Measurements from ENCODE around the gene DSCAML1.

Gene DSCAML1

GRCh38 chr11:117453886-117454563, 343.0 kb downstream of the DSCAML1 start:
- H3K9ac ChIP-seq (ENCODE audit: low read length) = no peak overlapping the region
- no peak overlapping the region for H3K23ac ChIP-seq (ENCODE audit: low read length)
- WGBS (ENCODE audit: extremely low coverage, insufficient coverage, insufficient read length) = no CpG with 5 or more reads among the region's 6 CpGs
- H3K27ac ChIP-seq (ENCODE audit: low read depth, low read length) = no peak overlapping the region
- H3K14ac ChIP-seq (ENCODE audit: low read length) = no peak overlapping the region
- H4K91ac ChIP-seq (ENCODE audit: low read depth, low read length) = no peak overlapping the region
- H4K12ac ChIP-seq (ENCODE audit: low read depth, low read length) = no peak overlapping the region
- no peaks in the 10 kb centered on the region for H3K36me3 ChIP-seq (ENCODE audit: control insufficient read depth in 1 of 2, insufficient read depth in 2 of 2, low read length in 2 of 2)
- peaks cover 4% of the 10 kb centered on the region for H3K9me3 ChIP-seq (ENCODE audit: insufficient read depth, low read depth, low read length)
- no peaks in the 10 kb centered on the region for H3K4me1 ChIP-seq (ENCODE audit: control insufficient read depth in 1 of 2, insufficient read depth in 2 of 2, low read length in 2 of 2)
- DNase-seq = no peak
- no peaks in the 10 kb centered on the region for H3K79me1 ChIP-seq (ENCODE audit: low read length)
- no peak overlapping the region for H2AK5ac ChIP-seq (ENCODE audit: low read length)
- H3K27me3 ChIP-seq (ENCODE audit: insufficient read depth, low read length) = no peaks in the 10 kb centered on the region
- no peak overlapping the region for H2BK120ac ChIP-seq (ENCODE audit: insufficient read depth, low read length, poor library complexity)
- no peak overlapping the region for H3K18ac ChIP-seq (ENCODE audit: low read length)
- H3K4me3 ChIP-seq (ENCODE audit: low read depth, low read length) = no peak overlapping the region
- no peak overlapping the region for H2BK5ac ChIP-seq (ENCODE audit: low read depth, low read length, poor library complexity)
- no peak overlapping the region for H3K4me2 ChIP-seq (ENCODE audit: low read length)
- H3K79me2 ChIP-seq (ENCODE audit: control insufficient read depth, insufficient read depth, low read length, poor library complexity) = no peaks in the 10 kb centered on the region
- no peak overlapping the region for H2AFZ ChIP-seq (ENCODE audit: insufficient read depth, low read length, poor library complexity)
- no peak overlapping the region for H2BK12ac ChIP-seq (ENCODE audit: low read length)
- no peak overlapping the region for H3K4ac ChIP-seq (ENCODE audit: low read depth, low read length)
- no peak overlapping the region for H4K8ac ChIP-seq (ENCODE audit: low read depth, low read length)

- H3K9me3 ChIP-seq (ENCODE audit: insufficient read depth, low read depth, low read length) = peaks cover 6% of the 10 kb centered on the region
- H3K4me2 ChIP-seq (ENCODE audit: low read length) = no peak overlapping the region
- H3K4me3 ChIP-seq (ENCODE audit: low read depth, low read length) = no peak overlapping the region
- no peak overlapping the region for H3K9ac ChIP-seq (ENCODE audit: low read length)
- no peak overlapping the region for H2BK5ac ChIP-seq (ENCODE audit: low read depth, low read length, poor library complexity)
- no peak overlapping the region for H2AK5ac ChIP-seq (ENCODE audit: low read length)
- no peak overlapping the region for H3K14ac ChIP-seq (ENCODE audit: low read length)
- no peak overlapping the region for H2BK120ac ChIP-seq (ENCODE audit: insufficient read depth, low read length, poor library complexity)
- no peaks in the 10 kb centered on the region for H3K79me2 ChIP-seq (ENCODE audit: control insufficient read depth, insufficient read depth, low read length, poor library complexity)
- no peak overlapping the region for H3K27ac ChIP-seq (ENCODE audit: low read depth, low read length)
- H3K27me3 ChIP-seq (ENCODE audit: insufficient read depth, low read length) = no peaks in the 10 kb centered on the region
- H2BK12ac ChIP-seq (ENCODE audit: low read length) = no peak overlapping the region
- H3K23ac ChIP-seq (ENCODE audit: low read length) = no peak overlapping the region
- no peak overlapping the region for H3K4ac ChIP-seq (ENCODE audit: low read depth, low read length)
- no peak overlapping the region for H4K12ac ChIP-seq (ENCODE audit: low read depth, low read length)
- WGBS (ENCODE audit: extremely low coverage, insufficient coverage, insufficient read length) = no CpG with 5 or more reads among the region's 9 CpGs
- H3K36me3 ChIP-seq (ENCODE audit: control insufficient read depth in 1 of 2, insufficient read depth in 2 of 2, low read length in 2 of 2) = no peaks in the 10 kb centered on the region
- no peak overlapping the region for H4K8ac ChIP-seq (ENCODE audit: low read depth, low read length)
- no peaks in the 10 kb centered on the region for H3K4me1 ChIP-seq (ENCODE audit: control insufficient read depth in 1 of 2, insufficient read depth in 2 of 2, low read length in 2 of 2)
- H3K18ac ChIP-seq (ENCODE audit: low read length) = no peak overlapping the region
- no peak overlapping the region for H2AFZ ChIP-seq (ENCODE audit: insufficient read depth, low read length, poor library complexity)
- no peak for DNase-seq
- H4K91ac ChIP-seq (ENCODE audit: low read depth, low read length) = no peak overlapping the region
- no peaks in the 10 kb centered on the region for H3K79me1 ChIP-seq (ENCODE audit: low read length)
These were observed 347.8 kb downstream of the DSCAML1 start for GRCh38 chr11:117449111-117449693.

GRCh38 chr11:117444711-117445658, 352.0 kb downstream of the DSCAML1 start:
- Histone ChIP-seq H3K36me3 (ENCODE audit: control insufficient read depth in 1 of 2, insufficient read depth in 2 of 2, low read length in 2 of 2) (no peaks in the 10 kb centered on the region), H3K4me2 (ENCODE audit: low read length) (no peak overlapping the region), H3K14ac (ENCODE audit: low read length) (no peak overlapping the region), H3K9ac (ENCODE audit: low read length) (no peak overlapping the region), H2BK120ac (ENCODE audit: insufficient read depth, low read length, poor library complexity) (no peak overlapping the region), H3K4me1 (ENCODE audit: control insufficient read depth in 1 of 2, insufficient read depth in 2 of 2, low read length in 2 of 2) (peaks cover 0 to 2% of the 10 kb centered on the region in 2 experiments), H3K9me3 (ENCODE audit: insufficient read depth, low read depth, low read length) (peaks cover 4% of the 10 kb centered on the region), H3K4ac (ENCODE audit: low read depth, low read length) (no peak overlapping the region), H3K23ac (ENCODE audit: low read length) (no peak overlapping the region), H3K18ac (ENCODE audit: low read length) (no peak overlapping the region), H3K4me3 (ENCODE audit: low read depth, low read length) (no peak overlapping the region), H2BK5ac (ENCODE audit: low read depth, low read length, poor library complexity) (no peak overlapping the region), H3K27ac (ENCODE audit: low read depth, low read length) (no peak overlapping the region), H4K12ac (ENCODE audit: low read depth, low read length) (no peak overlapping the region), H2AFZ (ENCODE audit: insufficient read depth, low read length, poor library complexity) (no peak overlapping the region), H4K8ac (ENCODE audit: low read depth, low read length) (no peak overlapping the region), H3K79me1 (ENCODE audit: low read length) (no peaks in the 10 kb centered on the region), H4K91ac (ENCODE audit: low read depth, low read length) (no peak overlapping the region), H2AK5ac (ENCODE audit: low read length) (no peak overlapping the region), H2BK12ac (ENCODE audit: low read length) (no peak overlapping the region), H3K27me3 (ENCODE audit: insufficient read depth, low read length) (no peaks in the 10 kb centered on the region), H3K79me2 (ENCODE audit: control insufficient read depth, insufficient read depth, low read length, poor library complexity) (no peaks in the 10 kb centered on the region)
- no CpG with 5 or more reads among the region's 17 CpGs for WGBS (ENCODE audit: extremely low coverage, insufficient coverage, insufficient read length)
- DNase-seq = no peak

- Histone ChIP-seq H3K4me1 (ENCODE audit: control insufficient read depth in 1 of 2, insufficient read depth in 2 of 2, low read length in 2 of 2) (peaks cover 0 to 2% of the 10 kb centered on the region in 2 experiments), H3K36me3 (ENCODE audit: control insufficient read depth in 1 of 2, insufficient read depth in 2 of 2, low read length in 2 of 2) (no peaks in the 10 kb centered on the region), H4K8ac (ENCODE audit: low read depth, low read length) (no peak overlapping the region), H3K14ac (ENCODE audit: low read length) (no peak overlapping the region), H3K23ac (ENCODE audit: low read length) (no peak overlapping the region), H3K4me2 (ENCODE audit: low read length) (no peak overlapping the region), H4K91ac (ENCODE audit: low read depth, low read length) (no peak overlapping the region), H3K18ac (ENCODE audit: low read length) (no peak overlapping the region), H2AK5ac (ENCODE audit: low read length) (no peak overlapping the region), H3K79me2 (ENCODE audit: control insufficient read depth, insufficient read depth, low read length, poor library complexity) (no peaks in the 10 kb centered on the region), H3K9me3 (ENCODE audit: insufficient read depth, low read depth, low read length) (peaks cover 2% of the 10 kb centered on the region), H2BK12ac (ENCODE audit: low read length) (no peak overlapping the region), H2BK5ac (ENCODE audit: low read depth, low read length, poor library complexity) (no peak overlapping the region), H3K4ac (ENCODE audit: low read depth, low read length) (no peak overlapping the region), H3K79me1 (ENCODE audit: low read length) (no peaks in the 10 kb centered on the region), H3K27ac (ENCODE audit: low read depth, low read length) (no peak overlapping the region), H2BK120ac (ENCODE audit: insufficient read depth, low read length, poor library complexity) (no peak overlapping the region), H4K12ac (ENCODE audit: low read depth, low read length) (no peak overlapping the region), H3K4me3 (ENCODE audit: low read depth, low read length) (no peak overlapping the region), H3K9ac (ENCODE audit: low read length) (no peak overlapping the region), H2AFZ (ENCODE audit: insufficient read depth, low read length, poor library complexity) (no peak overlapping the region), H3K27me3 (ENCODE audit: insufficient read depth, low read length) (no peaks in the 10 kb centered on the region)
- WGBS (ENCODE audit: extremely low coverage, insufficient coverage, insufficient read length) = no CpG with 5 or more reads among the region's 8 CpGs
- no peak for DNase-seq
These were observed 352.8 kb downstream of the DSCAML1 start for GRCh38 chr11:117444256-117444655.
